HCT116 (cell line): Measurements from ENCODE around the gene RPS15A. TPM values are rescaled to one million over a fixed set of nuclear protein-coding genes. Genes with fewer than 3 reads are reported as not detected.

ENCODE experiments used
- ATAC-seq: fragments of 200-7000 bp; cut with Tn5 transposase; 2 replicates; pipeline ENCODE4 v1.9.1; 2020; ENCODE audit warnings: mild to moderate bottlenecking, moderate library complexity
- BruUV-seq: library from RNA; stranded (reverse); fragments of 400-500 nt; replicated peaks from 2 replicates; lab custom pipeline; 2021; lab: Mats Ljungman, UMichigan
- CTCF ChIA-PET: fragments of 300-600 bp; sonication (Branson Sonifier 250); formaldehyde crosslinking; loops from one replicate; lab custom pipeline; 2021; ENCODE audit warnings: antibody characterized with exemption; lab: Charles Lee
- POLR2A ChIA-PET: fragments of 300-600, 350-600 bp; sonication (Branson Sonifier 250); formaldehyde crosslinking; loops from one replicate; lab custom pipeline; 2021; ENCODE audit warnings: antibody characterized with exemption; lab: Charles Lee
- RAD21 ChIA-PET, 2 experiments: fragments of 300-600 bp; sonication (Branson Sonifier 250); formaldehyde crosslinking; loops; one replicate each; lab custom pipeline; 2023; ENCODE audit warnings: low total read pairs in 2 of 2; ENCODE audit not compliant: uncharacterized antibody in 2 of 2, unreplicated experiment in 2 of 2, low non-redundant PET in 1 of 2; lab: Charles Lee
- DNase-seq: peaks from one replicate; pipeline ENCODE4 v3.0.0-alpha.2; 2010; ENCODE audit warnings: low read depth, low spot score
- H2AFZ ChIP-seq: fragments of 200-600 bp; shearing (Covaris generic), sonication (generic); 2 replicates; pipeline ENCODE4 v1.6.1; 2017; ENCODE audit warnings: low read depth, mixed run types, mixed read lengths, antibody characterized with exemption, low read length; ENCODE audit not compliant: poor library complexity, severe bottlenecking
- H3K27ac ChIP-seq: 2 replicates; pipeline ENCODE4 v1.5.1; 2012; ENCODE audit warnings: low read depth, low read length
- H3K27me3 ChIP-seq: fragments of 200-600 bp; sonication (generic); 2 replicates; pipeline ENCODE4 v1.6.1; 2016; ENCODE audit warnings: mixed run types, low read length, mixed read lengths; ENCODE audit not compliant: insufficient read depth
- H3K36me3 ChIP-seq, 2 experiments: fragments of 200-500 bp in 1 of 2; fragments of 200-600 bp in 1 of 2; sonication (Bioruptor generic) in 1 of 2; sonication (generic) in 1 of 2; 2 replicates each; pipeline versions ENCODE4 v1.5.1 to v1.6.1; 2014 to 2016; ENCODE audit warnings: low read length in 2 of 2, inconsistent platforms in 1 of 2, mixed read lengths in 1 of 2, mixed run types in 1 of 2; ENCODE audit not compliant: insufficient read depth in 2 of 2, control insufficient read depth in 1 of 2
- H3K4me1 ChIP-seq, 2 experiments: fragments of 200-600 bp in 1 of 2; sonication (generic) in 1 of 2; 2 replicates each; pipeline versions ENCODE4 v1.5.1 to v1.6.1; 2012 to 2017; ENCODE audit warnings: low read length in 2 of 2, inconsistent platforms in 1 of 2, mild to moderate bottlenecking in 1 of 2, mixed read lengths in 1 of 2, mixed run types in 1 of 2, moderate library complexity in 1 of 2; ENCODE audit not compliant: insufficient read depth in 2 of 2, control insufficient read depth in 1 of 2
- H3K4me2 ChIP-seq: fragments of 200-600 bp; sonication (generic); 2 replicates; pipeline ENCODE4 v1.6.1; 2017; ENCODE audit warnings: mixed run types, low read length, mixed read lengths
- H3K4me3 ChIP-seq, 2 experiments: fragments of 200-600 bp in 1 of 2; sonication (generic) in 1 of 2; replicated peaks in 1 of 2; 2 replicates each; pipeline ENCODE4 v1.5.1; 2011 to 2016; ENCODE audit warnings: low read length in 2 of 2, control low read depth in 1 of 2, low read depth in 1 of 2, mild to moderate bottlenecking in 1 of 2, mixed read lengths in 1 of 2, mixed run types in 1 of 2
- H3K79me2 ChIP-seq: fragments of 200-600 bp; sonication (generic); 2 replicates; pipeline ENCODE4 v1.6.1; 2017; ENCODE audit warnings: mild to moderate bottlenecking, mixed run types, low read length, moderate library complexity, mixed read lengths; ENCODE audit not compliant: insufficient read depth
- H3K9ac ChIP-seq: fragments of 200-600 bp; sonication (generic); 2 replicates; pipeline ENCODE4 v1.6.1; 2016; ENCODE audit warnings: low read length, mixed read lengths
- H3K9me2 ChIP-seq: fragments of 200-600 bp; sonication (generic), shearing (Covaris generic); 2 replicates; pipeline ENCODE4 v1.6.1; 2017; ENCODE audit warnings: mixed run types, mild to moderate bottlenecking, moderate library complexity; ENCODE audit not compliant: insufficient read depth
- H3K9me3 ChIP-seq, 2 experiments: fragments of 200-500 bp in 1 of 2; fragments of 200-600 bp in 1 of 2; sonication (Bioruptor generic) in 1 of 2; sonication (generic) in 1 of 2; 2 replicates each; pipeline ENCODE4 v1.6.1; 2014 to 2017; ENCODE audit warnings: low read length in 2 of 2, mixed read lengths in 2 of 2, inconsistent platforms in 1 of 2, low read depth in 1 of 2, mild to moderate bottlenecking in 1 of 2, mixed run types in 1 of 2, moderate library complexity in 1 of 2; ENCODE audit not compliant: control insufficient read depth in 1 of 2, insufficient read depth in 1 of 2
- H4K20me1 ChIP-seq: fragments of 200-600 bp; sonication (generic), shearing (Covaris generic); 2 replicates; pipeline ENCODE4 v1.6.1; 2017; ENCODE audit warnings: mixed run types, mild to moderate bottlenecking, moderate library complexity; ENCODE audit not compliant: insufficient read depth
- CBX3 ChIP-seq: IDR thresholded peaks from 2 replicates; pipeline ENCODE4 v1.6.1; 2012; ENCODE audit warnings: low read depth
- CEBPB ChIP-seq: IDR thresholded peaks from 2 replicates; pipeline ENCODE4 v1.6.1; 2012; ENCODE audit warnings: low read depth
- EZH2phosphoT487 ChIP-seq: fragments of 200-600 bp; IDR thresholded peaks from 2 replicates; pipeline ENCODE4 v1.6.1; 2018; ENCODE audit warnings: antibody characterized with exemption, borderline replicate concordance
- JUND ChIP-seq: IDR thresholded peaks from 2 replicates; pipeline ENCODE4 v1.6.1; 2012
- POLR2A ChIP-seq: IDR thresholded peaks from 2 replicates; pipeline ENCODE4 v1.7.0; 2011; ENCODE audit warnings: borderline replicate concordance; ENCODE audit not compliant: insufficient read depth, insufficient read length; ENCODE audit errors: extremely low read depth
- POLR2AphosphoS5 ChIP-seq: IDR thresholded peaks from 2 replicates; pipeline ENCODE4 v1.6.1; 2011; ENCODE audit warnings: mild to moderate bottlenecking, low read depth, low read length, moderate library complexity
- RAD21 ChIP-seq: IDR thresholded peaks from 2 replicates; pipeline ENCODE4 v1.6.1; 2012; ENCODE audit warnings: low read depth, mild to moderate bottlenecking
- SIN3A ChIP-seq: IDR thresholded peaks from 2 replicates; pipeline ENCODE4 v1.6.1; 2012; ENCODE audit warnings: low read depth
- SP1 ChIP-seq: IDR thresholded peaks from 2 replicates; pipeline ENCODE4 v1.6.1; 2012; ENCODE audit warnings: low read depth
- TCF7L2 ChIP-seq: IDR thresholded peaks from 2 replicates; pipeline ENCODE4 v1.7.0; 2011; ENCODE audit warnings: borderline replicate concordance, inconsistent platforms; ENCODE audit not compliant: insufficient read depth, insufficient read length; ENCODE audit errors: extremely low read depth
- YY1 ChIP-seq: IDR thresholded peaks from 2 replicates; pipeline ENCODE4 v1.6.1; 2011; ENCODE audit warnings: low read length, low read depth, moderate library complexity, mild to moderate bottlenecking; ENCODE audit not compliant: insufficient replicate concordance; ENCODE audit errors: extremely low read depth
- ZFX ChIP-seq: fragments of 450-650 bp; IDR thresholded peaks from 2 replicates; pipeline ENCODE4 v1.6.1; 2017
- ZNF274 ChIP-seq: fragments of 200-500 bp; sonication (Bioruptor generic); IDR thresholded peaks from 2 replicates; pipeline ENCODE4 v1.6.1; 2014; ENCODE audit warnings: mild to moderate bottlenecking, low read depth, low read length, inconsistent platforms
- intact Hi-C: fragments of 100-400 bp; cut with micrococcal nuclease; formaldehyde crosslinking; loops from 2 replicates; pipeline ENCODE4 v1.10.0; 2022
- total RNA-seq: library from RNA; stranded (reverse); gene quantifications from one replicate; pipeline ENCODE4 v1.2.1, GENCODE V29; 2021; ENCODE audit not compliant: unreplicated experiment
- TF ChIP-seq, protein P1 (sequence below), 3 experiments: fragments of 200-600 bp in 1 of 3; sonication (generic) in 1 of 3; IDR thresholded peaks in 2 of 3; conservative IDR thresholded peaks in 1 of 3; 2 replicates each; pipeline ENCODE4 v1.5.1; 2012 to 2017; ENCODE audit warnings: low read depth in 2 of 3, low read length in 2 of 3, antibody characterized with exemption in 1 of 3, borderline replicate concordance in 1 of 3, control low read depth in 1 of 3, mild to moderate bottlenecking in 1 of 3, mixed read lengths in 1 of 3, mixed run types in 1 of 3, moderate library complexity in 1 of 3; ENCODE audit not compliant: insufficient read depth in 1 of 3
- TF ChIP-seq, protein P2 (sequence below): IDR thresholded peaks from 2 replicates; pipeline ENCODE4 v1.6.1; 2012
- TF ChIP-seq, protein P3 (sequence below): IDR thresholded peaks from 2 replicates; pipeline ENCODE4 v1.6.1; 2011; ENCODE audit warnings: mild to moderate bottlenecking, low read length, moderate library complexity; ENCODE audit not compliant: insufficient replicate concordance; ENCODE audit errors: extremely low read depth

Gene RPS15A
- total RNA-seq, 1 experiment from 2014 or later, result 1,686 TPM

DNA sequence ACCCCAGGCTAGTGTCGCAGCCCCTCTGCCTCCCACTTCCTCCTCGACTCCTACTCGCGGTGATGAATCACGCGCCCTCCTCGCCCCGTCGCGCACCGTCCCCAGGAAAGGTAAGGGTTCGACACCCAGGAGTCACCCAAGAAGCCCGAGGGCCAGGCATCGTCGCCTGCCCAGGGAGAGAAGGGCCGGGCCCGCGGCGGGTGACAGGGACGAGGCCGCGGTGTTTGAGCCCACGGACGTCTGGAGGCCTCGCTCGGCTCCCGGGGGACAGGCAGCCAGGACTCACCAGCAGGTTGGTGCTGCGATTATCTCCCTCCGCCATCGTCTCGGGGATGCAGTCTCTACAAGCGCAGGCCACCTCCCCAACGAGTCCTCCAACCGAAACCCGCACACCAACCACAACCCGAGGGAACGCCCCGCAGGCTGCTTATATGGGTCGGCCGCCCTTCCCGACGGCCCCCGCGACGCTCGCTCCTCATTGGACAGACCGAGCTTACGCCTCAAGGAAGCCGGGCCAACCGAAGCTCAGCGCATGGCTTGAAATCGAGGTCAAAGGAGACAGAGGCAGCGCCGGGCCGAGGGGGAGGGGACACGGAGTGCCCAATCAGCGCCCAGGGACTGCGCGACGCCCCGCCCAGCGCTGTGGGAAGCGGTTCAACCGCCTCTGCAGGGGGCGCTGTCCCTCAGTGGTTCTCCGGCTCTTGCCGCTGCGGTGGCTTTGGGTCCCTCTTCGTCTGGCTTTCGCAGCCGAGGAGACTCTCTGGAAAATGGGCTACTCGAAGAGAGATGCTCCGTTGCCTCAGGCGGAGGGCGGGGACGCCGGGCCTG is 11.2 kb upstream of the RPS15A start, which contains the start of gene ARL6IP1:
ARL6IP1 (minus strand) TSS at position 405 of the 828 bp plus-strand sequence; CDS start at position 322, 83 bp downstream.
- Histone ChIP-seq H3K4me2 (peak within 1 kb of the TSS; percentile 88), H3K27me3 (no peaks in the 10 kb centered on the region), H4K20me1 (peaks cover 21% of the 10 kb centered on the region; the same call in 1 of the 2 replicates), H3K9me2 (no peaks in the 10 kb centered on the region; the same call in 1 of the 2 replicates), H3K36me3 (peaks cover 11 to 31% of the 10 kb centered on the region in 2 experiments), H3K4me3 (peak within 1 kb of the TSS; percentile 92 to 94), H3K9me3 (no peaks in the 10 kb centered on the region), H3K4me1 (peaks cover 7 to 41% of the 10 kb centered on the region in 2 experiments; a peak in 3 of 4 replicates), H3K79me2 (peaks cover 55% of the 10 kb centered on the region), H3K9ac (peak within 1 kb of the TSS; percentile 97), H3K27ac (peak within 1 kb of the TSS; percentile 95), H2AFZ (no peak within 1 kb of the TSS)
- TSS peak; percentile 50 for BruUV-seq
- ATAC-seq, result peak; percentile 96
- RAD21 ChIA-PET, result no interaction called here
- POLR2A ChIA-PET, result interaction anchor here (0.6 to 8.2 kb wide), 22 partner anchors 8 to 316 kb away, joined by 3 to 190 read pairs (median 4); partner anchors contain the start of genes COQ7, RPS15A and TMC7
- DNase-seq, result peak; percentile 98
- CTCF ChIA-PET, result interaction anchor here (0.6 to 2.2 kb wide), 19 partner anchors 9 to 616 kb away, joined by 3 to 18 read pairs (median 4); partner anchors contain the start of genes RPS15A and TMC7
- TF ChIP-seq POLR2AphosphoS5, result peak; percentile 100
- TF ChIP-seq TCF7L2, result peak; percentile 70
- TF ChIP-seq ZNF274, result no peak
- peak; percentile 99 for TF ChIP-seq SIN3A
- TF ChIP-seq, protein P1, sequence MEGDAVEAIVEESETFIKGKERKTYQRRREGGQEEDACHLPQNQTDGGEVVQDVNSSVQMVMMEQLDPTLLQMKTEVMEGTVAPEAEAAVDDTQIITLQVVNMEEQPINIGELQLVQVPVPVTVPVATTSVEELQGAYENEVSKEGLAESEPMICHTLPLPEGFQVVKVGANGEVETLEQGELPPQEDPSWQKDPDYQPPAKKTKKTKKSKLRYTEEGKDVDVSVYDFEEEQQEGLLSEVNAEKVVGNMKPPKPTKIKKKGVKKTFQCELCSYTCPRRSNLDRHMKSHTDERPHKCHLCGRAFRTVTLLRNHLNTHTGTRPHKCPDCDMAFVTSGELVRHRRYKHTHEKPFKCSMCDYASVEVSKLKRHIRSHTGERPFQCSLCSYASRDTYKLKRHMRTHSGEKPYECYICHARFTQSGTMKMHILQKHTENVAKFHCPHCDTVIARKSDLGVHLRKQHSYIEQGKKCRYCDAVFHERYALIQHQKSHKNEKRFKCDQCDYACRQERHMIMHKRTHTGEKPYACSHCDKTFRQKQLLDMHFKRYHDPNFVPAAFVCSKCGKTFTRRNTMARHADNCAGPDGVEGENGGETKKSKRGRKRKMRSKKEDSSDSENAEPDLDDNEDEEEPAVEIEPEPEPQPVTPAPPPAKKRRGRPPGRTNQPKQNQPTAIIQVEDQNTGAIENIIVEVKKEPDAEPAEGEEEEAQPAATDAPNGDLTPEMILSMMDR (IDR thresholded peaks at IDR 0.05 in 2 of 3, conservative IDR thresholded peaks at IDR 0.05 in 1 of 3; ENCODE audit: borderline replicate concordance in 1 of 3, insufficient read depth in 1 of 3, low read depth in 2 of 3, low read length in 2 of 3), result peak; percentile 69 to 84 (median 74)
- TF ChIP-seq CBX3, result peak; percentile 66; the same call in 1 of the 2 replicates
- peak; percentile 51 for TF ChIP-seq YY1
- TF ChIP-seq, protein P2, sequence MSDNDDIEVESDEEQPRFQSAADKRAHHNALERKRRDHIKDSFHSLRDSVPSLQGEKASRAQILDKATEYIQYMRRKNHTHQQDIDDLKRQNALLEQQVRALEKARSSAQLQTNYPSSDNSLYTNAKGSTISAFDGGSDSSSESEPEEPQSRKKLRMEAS, result peak; percentile 78
- peak; percentile 92 for TF ChIP-seq SP1
- TF ChIP-seq EZH2phosphoT487, result no peak
- peak; percentile 74 for TF ChIP-seq RAD21
- peak; percentile 77 for TF ChIP-seq ZFX
- TF ChIP-seq JUND, result no peak
- TF ChIP-seq CEBPB, result no peak
- TF ChIP-seq POLR2A, result peak; percentile 99
- TF ChIP-seq, protein P3, sequence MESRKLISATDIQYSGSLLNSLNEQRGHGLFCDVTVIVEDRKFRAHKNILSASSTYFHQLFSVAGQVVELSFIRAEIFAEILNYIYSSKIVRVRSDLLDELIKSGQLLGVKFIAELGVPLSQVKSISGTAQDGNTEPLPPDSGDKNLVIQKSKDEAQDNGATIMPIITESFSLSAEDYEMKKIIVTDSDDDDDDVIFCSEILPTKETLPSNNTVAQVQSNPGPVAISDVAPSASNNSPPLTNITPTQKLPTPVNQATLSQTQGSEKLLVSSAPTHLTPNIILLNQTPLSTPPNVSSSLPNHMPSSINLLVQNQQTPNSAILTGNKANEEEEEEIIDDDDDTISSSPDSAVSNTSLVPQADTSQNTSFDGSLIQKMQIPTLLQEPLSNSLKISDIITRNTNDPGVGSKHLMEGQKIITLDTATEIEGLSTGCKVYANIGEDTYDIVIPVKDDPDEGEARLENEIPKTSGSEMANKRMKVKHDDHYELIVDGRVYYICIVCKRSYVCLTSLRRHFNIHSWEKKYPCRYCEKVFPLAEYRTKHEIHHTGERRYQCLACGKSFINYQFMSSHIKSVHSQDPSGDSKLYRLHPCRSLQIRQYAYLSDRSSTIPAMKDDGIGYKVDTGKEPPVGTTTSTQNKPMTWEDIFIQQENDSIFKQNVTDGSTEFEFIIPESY, result peak; percentile 44
- intact Hi-C loops, result loop anchor here (1.0 to 2.0 kb wide), 2 partner anchors 168 to 271 kb away; no protein-coding TSS in a partner anchor
